Stimulated activated CD4-positive, alpha-beta T cell treated with anti-CD3 and anti-CD28 coated beads, Interleukin-12 subunit alpha, Interleukin-12 subunit beta, amount 100 ng/mL, for 48 hours (primary cell): Measurements from ENCODE around the gene URI1.
"Not testable (repeated sequence)": the region's sequence is repeated elsewhere in the genome, so short reads cannot be mapped to it uniquely, and the experiment has no call there.

Experiments used
- DNase-seq, 3 donors: peaks; one replicate each; pipeline ENCODE4 v3.0.0-alpha.2; 2020; ENCODE audit warnings: low read depth in 2 of 3, low spot score in 1 of 3

Gene URI1

GRCh38 chr19:29942404-29943261 lies 594 bp downstream of the URI1 start:
- peak; percentile 41 to 70 (median 46) for DNase-seq

- no peak for DNase-seq
Measured at GRCh38 chr19:29943615-29944014, 1.6 kb downstream of the URI1 start.

GRCh38 chr19:29944390-29945012 lies 2.5 kb downstream of the URI1 start:
- no peak for DNase-seq

- no peak for DNase-seq
Measured at GRCh38 chr19:29945017-29945416, 3.0 kb downstream of the URI1 start.

- DNase-seq = no peak
Measured at GRCh38 chr19:29945433-29945832, 3.4 kb downstream of the URI1 start.

- DNase-seq = no peak
Measured at GRCh38 chr19:29946645-29947044, 4.6 kb downstream of the URI1 start.

- DNase-seq = no peak
Measured at GRCh38 chr19:29947871-29948270, 5.8 kb downstream of the URI1 start.

- not testable (repeated sequence) for DNase-seq
Measured at GRCh38 chr19:29948759-29949470, 6.9 kb downstream of the URI1 start.

- no peak for DNase-seq
Measured at GRCh38 chr19:29952177-29952576, 10.1 kb downstream of the URI1 start.

- DNase-seq = no peak
Measured at GRCh38 chr19:29952646-29953045, 10.6 kb downstream of the URI1 start.

- no peak for DNase-seq
Measured at GRCh38 chr19:29953352-29954247, 11.6 kb downstream of the URI1 start.

- DNase-seq = no peak
Measured at GRCh38 chr19:29956855-29957254, 14.8 kb downstream of the URI1 start.

GRCh38 chr19:29961311-29961710 lies 19.3 kb downstream of the URI1 start:
- no peak for DNase-seq

GRCh38 chr19:29962793-29963192 lies 20.8 kb downstream of the URI1 start:
- no peak for DNase-seq

- no peak for DNase-seq
Measured at GRCh38 chr19:29963576-29963975, 21.5 kb downstream of the URI1 start.

GRCh38 chr19:29964171-29964570 lies 22.1 kb downstream of the URI1 start:
- no peak for DNase-seq

- no peak for DNase-seq
Measured at GRCh38 chr19:29965492-29965891, 23.5 kb downstream of the URI1 start.

- DNase-seq = not testable (repeated sequence)
Measured at GRCh38 chr19:29966142-29966541, 24.1 kb downstream of the URI1 start.

- DNase-seq = no peak
Measured at GRCh38 chr19:29966588-29967249, 24.7 kb downstream of the URI1 start.

- no peak for DNase-seq
Measured at GRCh38 chr19:29967623-29968022, 25.6 kb downstream of the URI1 start.
